Measurements from ENCODE around the gene LMAN2. TPM values are rescaled to one million over a fixed set of nuclear protein-coding genes. Genes with fewer than 3 reads are reported as not detected.

The LMAN2 gene
- total RNA-seq, 2 donors from 2014 or later: 136 to 150 TPM

DNA sequence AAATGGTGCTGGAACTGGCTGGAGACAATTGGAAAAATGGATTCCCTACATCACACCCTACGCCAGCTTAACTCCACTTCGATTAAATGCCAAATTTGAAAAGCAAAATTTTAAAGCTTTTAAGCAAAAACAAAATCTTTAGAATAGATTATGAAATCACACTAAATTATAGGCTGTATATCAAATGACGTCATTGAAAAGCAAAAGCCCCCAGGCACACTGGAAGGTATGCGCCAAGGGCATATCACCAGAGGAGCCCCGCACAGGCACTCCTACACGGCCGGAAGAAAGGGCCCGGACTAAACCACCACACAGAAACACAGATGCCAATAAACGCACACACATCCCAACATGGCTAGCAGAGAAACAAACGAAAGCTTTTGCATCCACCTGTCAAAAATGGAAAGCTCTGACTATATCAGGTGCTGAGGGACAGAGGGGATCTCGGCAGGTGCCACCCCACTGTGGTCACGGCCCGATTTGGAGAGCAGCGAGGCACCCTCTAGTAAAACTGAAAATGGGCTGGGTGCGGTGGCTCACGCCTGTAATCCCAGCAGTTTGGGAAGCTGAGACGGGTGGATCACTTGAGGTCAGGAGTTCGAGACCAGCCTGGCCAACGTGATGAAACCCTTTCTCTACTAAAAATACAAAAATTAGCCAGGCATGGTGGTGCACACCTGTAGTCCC is 22.8 kb downstream of the LMAN2 start:
- no peaks in the 10 kb centered on the region for H3K27me3 Mint-ChIP-seq
- ATAC-seq (no peak), DNase-seq (ENCODE audit: low spot score) (no peak)
- peaks cover 37 to 54% of the 10 kb centered on the region in 2 donors for H3K4me1 Mint-ChIP-seq (ENCODE audit: low read depth in 2 of 2)
- peak overlapping the region in 1 of 2 donors; percentile 66 for H3K27ac Mint-ChIP-seq
- H3K9me3 Mint-ChIP-seq: no peaks in the 10 kb centered on the region
- peak overlapping the region; percentile 71 for H3K4me3 Mint-ChIP-seq
- peaks cover 10% of the 10 kb centered on the region for H3K36me3 Mint-ChIP-seq

DNA sequence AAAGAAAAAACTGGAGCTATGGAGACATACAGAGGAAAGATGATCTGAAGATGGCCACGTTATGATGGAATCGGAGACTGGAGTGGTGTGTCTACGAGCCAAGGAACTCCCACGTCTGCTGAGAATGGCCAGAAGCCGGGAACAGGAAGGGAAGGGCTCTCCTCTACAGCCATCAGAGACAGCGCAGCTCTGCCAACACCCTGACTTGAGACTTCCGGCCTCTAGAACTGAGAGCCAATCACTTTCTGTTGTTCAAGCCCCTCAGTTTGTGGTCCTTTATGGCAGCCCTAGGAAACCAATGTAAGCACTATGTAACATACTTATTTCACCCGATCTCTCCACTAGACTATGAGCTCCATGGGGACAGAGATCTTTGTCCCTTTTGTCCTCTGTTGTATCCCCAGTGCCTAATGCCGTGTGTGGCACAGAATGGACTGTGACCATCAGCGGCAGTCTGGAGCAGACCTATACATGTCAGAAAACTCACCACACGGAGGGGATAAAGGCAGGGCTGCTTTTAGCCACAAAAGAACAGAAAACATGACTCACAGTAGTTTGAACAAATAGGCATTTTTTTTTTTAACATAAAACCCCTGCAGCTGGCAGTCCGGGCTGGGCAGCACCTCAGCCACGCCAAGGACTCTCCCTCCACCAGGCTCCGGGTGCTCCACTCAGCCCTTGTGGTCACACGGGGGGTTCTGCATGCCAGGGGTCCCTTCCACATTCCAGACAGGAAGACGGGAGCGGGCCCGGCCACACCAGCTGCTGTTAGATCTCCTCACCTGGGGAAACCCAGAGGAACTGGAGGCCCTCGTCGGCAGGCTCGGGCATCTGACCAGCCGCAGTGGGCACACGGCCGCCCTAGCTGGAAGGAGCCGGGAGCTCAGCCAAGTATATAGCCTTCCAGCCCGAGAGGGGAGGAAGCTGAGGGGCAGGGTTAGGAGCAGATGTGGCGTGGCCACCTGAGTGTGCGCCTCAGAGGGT is 23.6 kb downstream of the LMAN2 start:
- DNase-seq (ENCODE audit: low spot score) (peak; percentile 70), ATAC-seq (peak; percentile 84 to 87)
- Mint-ChIP-seq H3K4me1 (ENCODE audit: low read depth in 2 of 2) (peaks cover 36 to 50% of the 10 kb centered on the region in 2 donors), H3K27ac (peak overlapping the region; percentile 66 to 71), H3K4me3 (peak overlapping the region; percentile 71), H3K9me3 (no peaks in the 10 kb centered on the region), H3K27me3 (no peaks in the 10 kb centered on the region), H3K36me3 (peaks cover 10% of the 10 kb centered on the region)

DNA sequence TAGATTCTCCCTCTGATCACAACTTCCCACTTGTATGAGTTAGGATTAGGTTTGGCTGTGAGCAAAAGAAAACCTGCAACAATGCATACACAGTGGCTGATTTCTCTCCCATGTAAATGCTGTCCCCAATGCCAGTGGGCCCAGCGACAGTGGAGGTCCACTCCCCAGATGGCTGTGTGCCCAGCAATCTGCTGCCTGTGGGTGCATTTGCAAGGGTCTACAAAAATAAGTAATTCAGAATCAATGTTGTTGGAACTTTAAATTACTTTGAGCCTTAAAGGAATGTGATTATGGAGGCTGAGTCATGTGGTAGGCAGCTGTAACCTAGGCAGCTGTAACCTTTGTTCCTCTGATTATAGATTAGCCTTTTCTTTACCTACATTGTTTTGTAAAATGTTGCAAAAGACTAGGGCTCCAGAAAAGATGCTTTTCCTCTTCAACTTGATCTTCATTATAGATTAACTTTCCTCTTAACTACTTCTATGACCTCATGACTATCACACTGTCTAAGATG is 25.5 kb downstream of the LMAN2 start:
- H3K27ac Mint-ChIP-seq: peak overlapping the region; percentile 66 to 71
- no peak for ATAC-seq
- H3K27me3 Mint-ChIP-seq: no peaks in the 10 kb centered on the region
- H3K4me1 Mint-ChIP-seq (ENCODE audit: low read depth in 2 of 2): peaks cover 30 to 40% of the 10 kb centered on the region in 2 donors
- H3K4me3 Mint-ChIP-seq: no peak overlapping the region
- DNase-seq (ENCODE audit: low spot score): no peak
- peaks cover 10% of the 10 kb centered on the region for H3K36me3 Mint-ChIP-seq
- no peaks in the 10 kb centered on the region for H3K9me3 Mint-ChIP-seq

DNA sequence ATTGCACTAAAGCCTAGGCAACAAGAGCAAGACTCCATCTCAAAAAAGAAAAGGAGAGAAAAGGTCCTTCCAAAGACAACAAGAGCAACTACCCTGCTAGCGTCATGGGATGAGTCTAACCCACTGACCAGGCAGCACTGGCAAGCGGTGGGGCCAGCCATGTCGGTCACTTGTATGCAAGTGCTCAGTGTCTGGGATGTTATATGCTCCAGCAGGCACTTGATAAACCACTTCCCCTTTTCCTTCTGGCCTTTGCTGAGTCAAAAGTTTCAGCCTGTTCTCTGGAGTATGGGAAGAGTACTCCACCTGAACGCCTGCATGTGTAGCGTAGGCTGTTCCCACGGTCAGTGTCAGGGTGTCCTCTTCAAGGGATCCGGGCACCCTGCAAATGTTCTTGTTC is 30.6 kb downstream of the LMAN2 start:
- no peaks in the 10 kb centered on the region for H3K27me3 Mint-ChIP-seq
- no peak overlapping the region for H3K27ac Mint-ChIP-seq
- peaks cover 16 to 22% of the 10 kb centered on the region in 2 donors for H3K4me1 Mint-ChIP-seq (ENCODE audit: low read depth in 2 of 2)
- H3K36me3 Mint-ChIP-seq: no peaks in the 10 kb centered on the region
- H3K9me3 Mint-ChIP-seq: no peaks in the 10 kb centered on the region
- no peak for DNase-seq (ENCODE audit: low spot score)
- H3K4me3 Mint-ChIP-seq: no peak overlapping the region
- no peak for ATAC-seq

DNA sequence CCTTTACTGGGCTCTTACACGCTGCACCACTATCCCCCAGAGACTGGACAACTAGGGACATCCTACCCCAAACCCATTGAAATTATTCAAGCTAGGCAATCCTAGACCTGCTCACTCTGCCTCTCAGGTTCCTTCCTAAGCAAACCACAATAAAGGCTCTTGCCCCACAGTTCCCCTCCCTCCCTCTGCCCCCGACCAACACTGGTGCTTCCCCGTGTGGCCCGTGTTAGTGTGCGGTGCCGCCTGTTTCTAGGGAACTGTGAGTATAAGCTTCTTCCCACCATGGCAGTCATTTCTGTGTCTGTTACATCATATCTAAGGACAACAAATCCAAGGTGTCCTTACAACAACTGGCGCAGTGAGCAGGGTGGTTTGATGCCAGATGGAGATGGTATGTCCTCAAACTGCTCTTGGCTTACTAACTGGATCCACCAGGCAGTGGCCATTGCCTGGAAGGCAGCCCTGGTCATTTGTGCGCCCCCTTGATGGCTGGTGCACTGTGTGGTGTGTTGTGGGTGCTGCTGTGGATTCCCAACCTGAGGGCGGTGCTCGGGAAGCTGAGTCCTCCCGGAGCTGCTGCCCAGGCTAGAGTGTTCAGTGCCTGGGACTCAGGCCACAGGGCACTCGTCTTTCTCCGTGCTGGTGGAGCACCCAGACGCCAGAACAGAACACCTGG is 31.4 kb downstream of the LMAN2 start:
- Mint-ChIP-seq H3K9me3 (no peaks in the 10 kb centered on the region), H3K4me1 (ENCODE audit: low read depth in 2 of 2) (peaks cover 16 to 22% of the 10 kb centered on the region in 2 donors), H3K4me3 (no peak overlapping the region), H3K27ac (no peak overlapping the region), H3K27me3 (no peaks in the 10 kb centered on the region), H3K36me3 (no peaks in the 10 kb centered on the region)
- DNase-seq (ENCODE audit: low spot score) (no peak), ATAC-seq (no peak)

DNA sequence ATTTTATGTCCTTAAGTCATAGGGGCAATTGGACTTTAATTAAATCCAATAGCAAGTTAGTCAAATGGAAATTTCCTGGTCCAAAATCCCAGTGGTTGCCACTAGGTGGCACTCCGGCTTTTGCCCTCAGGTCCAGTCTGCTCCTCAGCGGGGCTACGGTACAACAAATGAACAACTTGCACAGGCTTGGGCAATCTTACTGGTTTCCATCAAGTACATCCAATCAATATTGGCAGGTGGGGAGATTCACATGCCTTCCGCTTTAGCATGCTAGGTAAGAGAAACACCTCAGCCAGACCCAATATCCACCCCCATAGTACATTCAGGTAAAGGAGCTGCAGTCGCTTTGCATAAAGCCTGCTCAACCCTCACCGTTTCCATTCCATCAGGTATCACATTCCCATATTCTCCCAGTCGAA is 33.5 kb downstream of the LMAN2 start:
- no peak overlapping the region for H3K4me3 Mint-ChIP-seq

DNA sequence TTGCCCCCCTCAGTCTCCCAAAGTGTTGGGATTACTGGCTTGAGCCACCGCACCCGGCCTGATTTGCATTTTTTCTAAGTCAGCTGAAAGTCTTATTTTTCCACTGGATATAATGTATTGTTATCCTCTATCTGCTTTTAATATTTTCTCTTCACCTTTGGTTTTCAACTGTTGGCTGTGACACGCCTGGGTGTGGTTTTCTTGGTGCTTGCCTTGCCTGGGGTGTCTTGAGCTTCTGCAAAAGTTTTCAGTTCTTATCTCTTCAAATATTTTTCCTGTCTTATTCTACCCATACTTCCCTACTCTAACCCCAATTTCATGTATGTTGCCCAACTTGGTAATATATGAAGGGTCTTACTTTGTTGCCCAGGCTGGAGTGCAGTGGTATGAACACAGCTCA is 35.5 kb downstream of the LMAN2 start:
- Mint-ChIP-seq H3K4me3 (no peak overlapping the region), H3K36me3 (no peaks in the 10 kb centered on the region), H3K27me3 (no peaks in the 10 kb centered on the region), H3K4me1 (ENCODE audit: low read depth in 2 of 2) (peaks cover 16 to 18% of the 10 kb centered on the region in 2 donors), H3K9me3 (no peaks in the 10 kb centered on the region), H3K27ac (no peak overlapping the region)
- DNase-seq (ENCODE audit: low spot score) (no peak), ATAC-seq (no peak)

More for the DNA sequence above, 33.5 kb downstream of the LMAN2 start:
- H3K36me3 Mint-ChIP-seq: no peaks in the 10 kb centered on the region
- ATAC-seq (peak; percentile 67 to 77), DNase-seq (ENCODE audit: low spot score) (peak; percentile 83)
- no peaks in the 10 kb centered on the region for H3K9me3 Mint-ChIP-seq
- H3K27me3 Mint-ChIP-seq: no peaks in the 10 kb centered on the region
- peaks cover 10 to 14% of the 10 kb centered on the region in 2 donors for H3K4me1 Mint-ChIP-seq (ENCODE audit: low read depth in 2 of 2)
- H3K27ac Mint-ChIP-seq: no peak overlapping the region

DNA sequence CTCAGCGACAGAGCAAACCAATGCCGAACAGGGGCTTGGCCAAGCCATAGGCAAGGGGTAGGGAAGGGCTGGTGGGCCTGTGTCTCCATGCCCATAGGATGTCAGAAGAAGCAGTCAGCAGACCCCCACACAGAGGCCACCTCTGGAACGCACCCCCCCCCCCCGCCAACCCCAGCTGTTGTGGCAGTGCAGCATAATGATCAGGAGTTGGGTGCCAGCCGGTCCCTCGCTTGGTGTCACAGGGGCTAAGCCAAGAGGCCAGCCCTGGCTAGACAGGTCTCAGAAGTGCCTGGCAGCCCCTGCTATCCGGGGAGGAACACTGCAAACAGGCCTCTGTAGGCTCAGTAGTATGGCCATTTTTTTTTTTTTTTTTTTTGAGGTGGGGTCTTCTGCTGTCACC is 36.1 kb downstream of the LMAN2 start:
- H3K27ac Mint-ChIP-seq: no peak overlapping the region
- peaks cover 21 to 22% of the 10 kb centered on the region in 2 donors for H3K4me1 Mint-ChIP-seq (ENCODE audit: low read depth in 2 of 2)
- no peaks in the 10 kb centered on the region for H3K27me3 Mint-ChIP-seq

DNA sequence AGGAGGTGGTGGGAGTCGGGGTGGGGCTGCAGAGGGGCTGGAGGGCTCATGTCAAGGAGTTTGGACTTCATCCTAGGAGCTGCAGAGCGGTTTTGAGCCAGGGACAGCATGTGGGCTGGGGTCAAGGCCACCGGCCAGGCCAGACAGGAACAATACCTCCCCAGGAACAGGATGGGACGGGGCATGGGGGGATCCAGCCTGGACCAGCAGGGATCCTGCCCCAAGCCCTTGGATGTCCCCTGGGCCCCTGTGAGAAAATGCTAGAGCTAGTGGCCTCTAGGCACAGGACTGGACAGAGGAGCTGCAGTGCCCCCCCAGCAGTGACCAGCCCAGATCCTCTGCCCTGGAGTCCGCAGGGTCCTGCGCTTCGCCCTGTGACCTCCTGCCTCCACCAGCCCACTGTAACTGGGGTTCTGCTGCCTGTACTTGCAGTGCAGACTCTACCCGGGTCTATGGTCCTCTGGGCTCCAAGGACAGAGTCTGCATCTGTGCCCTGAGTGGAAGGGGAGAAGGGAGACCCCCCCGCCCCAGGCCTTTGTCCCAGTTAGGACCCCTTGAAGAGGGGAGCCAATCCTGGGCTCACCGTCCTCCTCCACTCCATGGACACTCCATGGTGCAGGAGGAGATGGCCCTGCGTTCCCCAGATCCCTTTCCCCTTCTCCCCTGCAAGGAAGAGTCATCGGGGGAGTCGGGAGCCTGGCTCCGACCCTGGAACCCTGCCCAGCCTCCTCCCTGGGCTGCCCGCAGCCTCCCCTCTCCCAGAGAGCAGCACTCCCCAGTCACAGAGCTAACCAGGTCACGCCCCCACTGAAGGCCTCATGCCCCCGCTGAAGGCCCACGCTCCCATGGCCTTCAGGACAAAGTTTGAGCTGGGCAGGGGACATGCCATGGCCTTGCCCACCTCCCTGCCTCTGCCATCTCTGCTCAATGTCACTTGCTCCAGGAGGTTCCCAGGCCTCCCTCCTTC is 36.8 kb downstream of the LMAN2 start:
- Mint-ChIP-seq H3K27me3 (no peaks in the 10 kb centered on the region), H3K27ac (no peak overlapping the region), H3K4me1 (ENCODE audit: low read depth in 2 of 2) (peaks cover 26 to 27% of the 10 kb centered on the region in 2 donors), H3K9me3 (no peaks in the 10 kb centered on the region), H3K36me3 (no peaks in the 10 kb centered on the region), H3K4me3 (no peak overlapping the region)
- DNase-seq (ENCODE audit: low spot score) (no peak), ATAC-seq (no peak)

More for the DNA sequence above, 36.1 kb downstream of the LMAN2 start:
- no peak overlapping the region for H3K4me3 Mint-ChIP-seq
- ATAC-seq (no peak), DNase-seq (ENCODE audit: low spot score) (no peak)
- no peaks in the 10 kb centered on the region for H3K36me3 Mint-ChIP-seq
- no peaks in the 10 kb centered on the region for H3K9me3 Mint-ChIP-seq

DNA sequence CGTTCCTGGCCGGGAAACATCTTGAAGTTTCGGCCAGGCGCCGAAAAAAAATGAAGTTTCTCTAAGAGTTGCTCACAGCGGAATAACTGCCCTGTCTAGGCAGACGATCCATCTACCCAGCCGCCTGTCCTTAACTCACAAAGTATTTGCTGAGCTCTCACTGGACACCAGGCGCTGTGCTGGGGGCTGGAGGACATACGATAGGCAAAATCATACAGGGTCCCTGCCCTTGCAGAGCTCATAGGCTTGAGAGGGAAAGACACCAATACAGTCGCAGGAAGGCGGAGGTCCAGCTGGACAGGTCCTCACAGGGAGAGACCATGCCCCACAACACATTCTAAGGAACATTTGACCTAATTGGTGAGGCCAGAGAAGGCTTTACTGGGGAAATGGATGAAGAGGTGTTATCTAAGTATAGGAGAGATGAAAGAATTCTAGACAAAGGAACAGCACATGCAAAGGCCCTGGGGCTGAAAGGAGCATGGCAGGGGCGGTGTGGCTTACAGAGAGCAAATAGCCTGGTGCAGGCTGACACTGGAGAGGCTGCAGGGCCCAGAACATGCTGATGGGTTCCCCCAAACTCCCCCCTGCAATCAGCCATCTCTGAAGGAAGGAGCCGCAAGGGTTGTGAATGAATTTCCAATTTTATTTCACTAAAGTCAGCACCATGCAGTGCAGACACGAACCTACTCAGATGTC is 37.8 kb downstream of the LMAN2 start:
- no peaks in the 10 kb centered on the region for H3K9me3 Mint-ChIP-seq
- DNase-seq (ENCODE audit: low spot score) (no peak), ATAC-seq (no peak)
- H3K27ac Mint-ChIP-seq: no peak overlapping the region
- H3K36me3 Mint-ChIP-seq: no peaks in the 10 kb centered on the region
- no peaks in the 10 kb centered on the region for H3K27me3 Mint-ChIP-seq
- H3K4me1 Mint-ChIP-seq (ENCODE audit: low read depth in 2 of 2): peaks cover 36% of the 10 kb centered on the region in 2 donors
- H3K4me3 Mint-ChIP-seq: no peak overlapping the region

DNA sequence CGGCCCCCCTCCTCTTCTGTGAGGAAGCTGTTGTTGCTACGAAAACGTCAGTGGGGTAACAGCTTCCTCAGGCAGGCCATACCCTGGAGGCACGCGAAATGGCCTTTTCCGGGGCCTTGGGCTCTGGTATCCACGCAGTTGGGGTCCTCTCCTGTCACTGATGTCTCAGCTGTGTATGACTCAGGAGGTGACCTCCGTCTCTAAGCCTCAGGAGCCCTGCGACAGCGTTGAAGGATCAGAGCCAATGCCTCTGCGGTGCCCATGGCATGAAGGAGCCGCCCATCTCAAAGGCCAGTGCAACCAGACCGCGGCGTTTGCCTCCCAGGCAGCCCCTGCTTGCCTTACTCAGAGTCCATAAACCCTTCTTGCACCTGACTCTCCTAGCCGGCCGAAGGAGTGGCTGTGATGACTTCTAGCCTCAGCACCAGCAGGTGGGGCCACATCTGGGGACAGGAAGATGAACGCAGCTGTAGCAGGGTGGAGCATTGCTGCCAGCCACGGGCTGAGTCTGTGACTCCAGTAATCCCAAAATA is 38.8 kb downstream of the LMAN2 start:
- Mint-ChIP-seq H3K36me3 (no peaks in the 10 kb centered on the region), H3K27ac (peak overlapping the region; percentile 61 to 71), H3K27me3 (no peaks in the 10 kb centered on the region), H3K4me1 (ENCODE audit: low read depth in 2 of 2) (peaks cover 28 to 30% of the 10 kb centered on the region in 2 donors), H3K9me3 (no peaks in the 10 kb centered on the region), H3K4me3 (peak overlapping the region; percentile 96)
- ATAC-seq (peak; percentile 3 to 41), DNase-seq (ENCODE audit: low spot score) (no peak)
